PC-3 (cell line): ENCODE measurements around the gene ZNF382. TPM values are rescaled to one million over a fixed set of nuclear protein-coding genes. Genes with fewer than 3 reads are reported as not detected.

ENCODE experiments used
- ATAC-seq: fragments of 200-7000 bp; cut with Tn5 transposase; 2 replicates; pipeline ENCODE4 v1.9.1; 2020; ENCODE audit warnings: mild to moderate bottlenecking, moderate library complexity
- BruUV-seq: library from RNA; stranded (reverse); fragments of 400-500 nt; replicated peaks from 2 replicates; lab custom pipeline; 2021; lab: Mats Ljungman, UMichigan
- CTCF ChIA-PET: fragments of 300-600 bp; sonication (Branson Sonifier 250); formaldehyde crosslinking; loops from one replicate; lab custom pipeline; 2022; ENCODE audit warnings: antibody characterized with exemption; lab: Charles Lee
- POLR2A ChIA-PET: fragments of 300-600 bp; sonication (Branson Sonifier 250); formaldehyde crosslinking; loops from one replicate; lab custom pipeline; 2022; ENCODE audit warnings: antibody characterized with exemption; ENCODE audit not compliant: unreplicated experiment; lab: Charles Lee
- DNase-seq: peaks from one replicate; pipeline ENCODE4 v3.0.0-alpha.2; 2015
- H2AFZ ChIP-seq: fragments of 300-600 bp; sonication (generic); 2 replicates; pipeline ENCODE4 v1.6.0; 2016; ENCODE audit warnings: antibody characterized with exemption, low read length
- H3F3A ChIP-seq: fragments of 300-600 bp; sonication (generic); one replicate; pipeline ENCODE4 v1.6.0; 2017; ENCODE audit warnings: antibody characterized with exemption, low read length, control low read depth, mild to moderate bottlenecking; ENCODE audit not compliant: unreplicated experiment
- H3K27ac ChIP-seq: fragments of 300-600 bp; sonication (generic); 2 replicates; pipeline ENCODE4 v1.5.1; 2016; ENCODE audit warnings: mild to moderate bottlenecking, low read length
- H3K27me3 ChIP-seq: fragments of 300-600 bp; sonication (generic); 2 replicates; pipeline ENCODE4 v1.6.1; 2016; ENCODE audit warnings: low read length, mixed read lengths
- H3K36me3 ChIP-seq: fragments of 300-600 bp; sonication (generic); 2 replicates; pipeline ENCODE4 v1.6.1; 2016; ENCODE audit warnings: low read depth, mixed run types, low read length, mixed read lengths
- H3K4me1 ChIP-seq: fragments of 300-600 bp; sonication (generic); 2 replicates; pipeline ENCODE4 v1.5.1; 2016; ENCODE audit warnings: low read length; ENCODE audit not compliant: insufficient read depth
- H3K4me2 ChIP-seq: fragments of 300-600 bp; sonication (generic); 2 replicates; pipeline ENCODE4 v1.6.0; 2016; ENCODE audit warnings: low read length
- H3K4me3 ChIP-seq: fragments of 300-600 bp; sonication (generic); 2 replicates; pipeline ENCODE4 v1.5.1; 2016; ENCODE audit warnings: mild to moderate bottlenecking, low read length, mixed read lengths
- H3K79me2 ChIP-seq: fragments of 300-600 bp; sonication (generic); 2 replicates; pipeline ENCODE4 v1.6.1; 2017; ENCODE audit warnings: low read length, mixed read lengths
- H3K9ac ChIP-seq: fragments of 300-600 bp; sonication (generic); 2 replicates; pipeline ENCODE4 v1.6.0; 2016; ENCODE audit warnings: mild to moderate bottlenecking, low read length
- H3K9me2 ChIP-seq: fragments of 300-600 bp; sonication (generic); replicated peaks from 2 replicates; pipeline ENCODE4 v1.6.1; 2016; ENCODE audit warnings: mixed run types, low read length, mixed read lengths
- H3K9me3 ChIP-seq: fragments of 300-600 bp; sonication (generic); 2 replicates; pipeline ENCODE4 v1.6.1; 2016; ENCODE audit warnings: low read length, mixed read lengths
- H4K20me1 ChIP-seq: fragments of 300-600 bp; sonication (generic); 2 replicates; pipeline ENCODE4 v1.6.1; 2016; ENCODE audit warnings: low read length, mixed read lengths
- CTCF ChIP-seq: fragments of 300-600 bp; sonication (generic); conservative IDR thresholded peaks from 2 replicates; pipeline ENCODE4 v1.5.1; 2017; ENCODE audit warnings: antibody characterized with exemption, low read depth, mild to moderate bottlenecking, low read length
- EZH2 ChIP-seq: fragments of 300-600 bp; sonication (generic); IDR thresholded peaks from one replicate; pipeline ENCODE4 v1.6.1; 2017; ENCODE audit warnings: antibody characterized with exemption, mild to moderate bottlenecking, low read length; ENCODE audit not compliant: unreplicated experiment
- EZH2phosphoT487 ChIP-seq: fragments of 300-600 bp; sonication (generic); IDR thresholded peaks from 2 replicates; pipeline ENCODE4 v1.6.1; 2018; ENCODE audit warnings: mild to moderate bottlenecking, antibody characterized with exemption, low read length, borderline replicate concordance
- intact Hi-C: fragments of 100-400 bp; cut with micrococcal nuclease; formaldehyde crosslinking; loops from 2 replicates; pipeline ENCODE4 v1.9.0; 2023
- total RNA-seq: library from RNA; depleted of rRNA; stranded (reverse); fragments of >200 nt; gene quantifications from 2 replicates; pipeline ENCODE4 v1.2.3, GENCODE V29; 2014; rRNA removed

ZNF382 gene
- total RNA-seq, 1 experiment from 2014 or later, result 0.91 TPM

GRCh38 chr19:36672368-36672767 is 67.3 kb downstream of the ZNF382 start:
- Histone ChIP-seq H3K9me3 (no peaks in the 10 kb centered on the region), H3K79me2 (no peaks in the 10 kb centered on the region), H3K9ac (no peak overlapping the region), H3K4me1 (no peaks in the 10 kb centered on the region), H3F3A (no peaks in the 10 kb centered on the region), H3K4me2 (no peak overlapping the region), H3K9me2 (no peaks in the 10 kb centered on the region), H3K36me3 (no peaks in the 10 kb centered on the region; the same call in 1 of the 2 replicates), H3K4me3 (no peak overlapping the region), H2AFZ (no peak overlapping the region), H3K27me3 (no peaks in the 10 kb centered on the region), H3K27ac (no peak overlapping the region), H4K20me1 (no peaks in the 10 kb centered on the region)
- DNase-seq (no peak), ATAC-seq (no peak)
- ChIA-PET CTCF (no interaction called here), POLR2A (no interaction called here)
- TF ChIP-seq EZH2phosphoT487 (no peak), CTCF (no peak), EZH2 (no peak)
- BruUV-seq, result no TSS peak
- intact Hi-C loops, result no loop called here

GRCh38 chr19:36674201-36674600 is 69.1 kb downstream of the ZNF382 start:
- Histone ChIP-seq H4K20me1 (no peaks in the 10 kb centered on the region), H3K9ac (no peak overlapping the region), H3K79me2 (no peaks in the 10 kb centered on the region), H3K27me3 (no peaks in the 10 kb centered on the region), H3K4me2 (no peak overlapping the region), H3K9me3 (0 out of 2 replicates have a peak, but pooled peaks cover 1% of the 10 kb centered on the region), H3K27ac (no peak overlapping the region), H3K36me3 (peaks cover 9% of the 10 kb centered on the region; the same call in 1 of the 2 replicates), H3F3A (no peaks in the 10 kb centered on the region), H3K4me3 (no peak overlapping the region), H3K4me1 (no peaks in the 10 kb centered on the region), H3K9me2 (no peaks in the 10 kb centered on the region), H2AFZ (no peak overlapping the region)
- no TSS peak for BruUV-seq
- no peak for ATAC-seq
- intact Hi-C loops, result no loop called here
- no peak for DNase-seq
- no peak for TF ChIP-seq EZH2phosphoT487
- no peak for TF ChIP-seq CTCF
- no peak for TF ChIP-seq EZH2
- POLR2A ChIA-PET, result no interaction called here
- CTCF ChIA-PET, result no interaction called here

- Histone ChIP-seq H3K4me2 (no peak overlapping the region), H3K27ac (no peak overlapping the region), H2AFZ (no peak overlapping the region), H3K9me3 (peaks cover 4% of the 10 kb centered on the region; the same call in 1 of the 2 replicates), H3K4me1 (no peaks in the 10 kb centered on the region), H3K36me3 (peaks cover 19% of the 10 kb centered on the region; the same call in 1 of the 2 replicates), H3K27me3 (no peaks in the 10 kb centered on the region), H3K9ac (no peak overlapping the region), H4K20me1 (no peaks in the 10 kb centered on the region), H3K79me2 (no peaks in the 10 kb centered on the region), H3K4me3 (no peak overlapping the region), H3K9me2 (no peaks in the 10 kb centered on the region), H3F3A (no peaks in the 10 kb centered on the region)
- intact Hi-C loops, result no loop called here
- ChIA-PET CTCF (no interaction called here), POLR2A (no interaction called here)
- no peak for DNase-seq
- no peak for TF ChIP-seq CTCF
- TF ChIP-seq EZH2phosphoT487, result no peak
- TF ChIP-seq EZH2, result no peak
- BruUV-seq, result no TSS peak
- no peak for ATAC-seq
These were observed 74.3 kb downstream of the ZNF382 start for GRCh38 chr19:36679455-36679854.

Other genes starting within 250 kb of the ZNF382 start
- 0.40 and 0.73 TPM in 2 replicates for gene ZFP14, start 226.1 kb upstream of the ZNF382 start, total RNA-seq
- gene ZFP82, start 186.7 kb upstream of the ZNF382 start, total RNA-seq, result 0.35 and 0.36 TPM in 2 replicates
- 3.1 and 7.8 TPM in 2 replicates for gene ZNF566, start 115.8 kb upstream of the ZNF382 start, total RNA-seq
- 5.5 and 6.0 TPM in 2 replicates for gene ZNF260, start 77.0 kb upstream of the ZNF382 start, total RNA-seq
- gene ZNF529, start 32.0 kb upstream of the ZNF382 start, total RNA-seq, result 2.9 and 3.1 TPM in 2 replicates
- 2.5 and 3.9 TPM in 2 replicates for gene ZNF461, start 61.5 kb downstream of the ZNF382 start, total RNA-seq
- 3.5 and 6.5 TPM in 2 replicates for gene ZNF567, start 82.3 kb downstream of the ZNF382 start, total RNA-seq
- 0.86 and 1.2 TPM in 2 replicates for gene ZNF850, start 167.5 kb downstream of the ZNF382 start, total RNA-seq
- 0.63 and 1.2 TPM in 2 replicates for gene ZNF790, start 233.1 kb downstream of the ZNF382 start, total RNA-seq
- 0.66 and 1.3 TPM in 2 replicates for gene ZNF345, start 245.6 kb downstream of the ZNF382 start, total RNA-seq